Measurements from ENCODE around the gene NFS1. TPM values are rescaled to one million over a fixed set of nuclear protein-coding genes. Genes with fewer than 3 reads are reported as not detected.
A peak's percentile ranks its signal among the peaks of the same experiment; 100 is the strongest.

NFS1 gene
- total and polyA plus RNA-seq, 2 donors (not counting 1 experiment from before 2014, with no cell fraction given): 29.0 to 30.6 TPM

DNA sequence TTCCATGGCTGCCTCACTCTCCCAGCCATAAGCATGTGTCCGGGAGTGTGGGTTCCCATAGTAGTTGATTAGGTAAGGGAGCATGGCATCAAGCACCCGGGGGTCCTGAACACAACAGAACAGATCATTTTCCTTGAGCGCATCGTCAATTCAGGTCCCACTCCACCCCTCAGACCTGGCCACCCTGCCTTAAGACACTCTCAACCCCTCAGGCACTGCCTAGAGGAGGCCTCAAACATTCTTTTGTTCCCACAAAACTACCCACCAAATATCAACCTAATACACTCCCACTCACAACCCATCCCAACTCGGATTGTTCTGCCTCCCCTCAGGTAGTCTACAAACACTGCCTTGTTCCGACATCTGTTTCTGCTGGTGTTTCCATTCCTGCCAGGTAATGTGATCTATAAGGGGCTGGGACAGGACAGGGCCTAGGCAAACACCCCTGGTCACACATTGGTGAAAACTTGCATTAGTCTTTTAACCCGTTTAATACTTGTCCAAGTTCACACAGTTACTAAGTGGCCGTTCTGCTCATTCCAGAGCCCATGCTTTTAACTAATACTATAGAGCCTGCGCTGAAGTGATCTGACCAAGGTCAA is 1.4 kb downstream of the NFS1 start:
- Histone ChIP-seq H3K4me1 (ENCODE audit: control insufficient read depth in 2 of 2, insufficient read depth in 2 of 2, low read length in 2 of 2) (peaks cover 17 to 23% of the 10 kb centered on the region in 2 donors), H3K4me3 (ENCODE audit: control extremely low read depth in 1 of 5, extremely low read depth in 1 of 5, insufficient read depth in 1 of 5, low read depth in 2 of 5, low read length in 4 of 5) (peak overlapping the region in 2 of 5 experiments; percentile 87 to 98), H3K9me3 (ENCODE audit: control extremely low read depth in 1 of 3, control insufficient read depth in 2 of 3, insufficient read depth in 1 of 3, low read length in 2 of 3) (no peaks in the 10 kb centered on the region), H3K27ac (ENCODE audit: low read length in 2 of 2) (peak overlapping the region in 1 of 2 donors; percentile 96), H3K27me3 (replicated peaks in 1 of 4; ENCODE audit: control extremely low read depth in 1 of 4, control insufficient read depth in 3 of 4, insufficient read depth in 4 of 4, low read length in 3 of 4) (no peaks in the 10 kb centered on the region), H3K79me2 (ENCODE audit: control insufficient read depth, insufficient read depth, low read length) (peaks cover 18% of the 10 kb centered on the region), H3K9ac (ENCODE audit: low read length) (peak overlapping the region; percentile 100), H2AFZ (ENCODE audit: insufficient read depth, low read depth, low read length, poor library complexity, severe bottlenecking) (peak overlapping the region; percentile 100), H3K36me3 (replicated peaks in 1 of 2; ENCODE audit: control extremely low read depth in 1 of 2, control insufficient read depth in 1 of 2, extremely low read depth in 1 of 2, insufficient read depth in 2 of 2, low read length in 1 of 2) (peaks cover 6 to 21% of the 10 kb centered on the region in 2 experiments), H3K4me2 (replicated peaks; ENCODE audit: low read depth, low read length, poor library complexity, severe bottlenecking) (peak overlapping the region; percentile 99), H4K20me1 (ENCODE audit: control insufficient read depth, insufficient read depth, low read length, poor library complexity, severe bottlenecking) (no peaks in the 10 kb centered on the region)
- peaks cover 33% of the 10 kb centered on the region for H3K4me1 Mint-ChIP-seq
- ChIA-PET CTCF (no interaction called here), POLR2A (no interaction called here)
- peak overlapping the region; percentile 85 for H3K4me3 Mint-ChIP-seq
- no peak for TF ChIP-seq EZH2 (IDR thresholded peaks at IDR 0.05; ENCODE audit: borderline replicate concordance, insufficient read depth, low read depth, low read length, poor library complexity, severe bottlenecking)
- TF ChIP-seq, protein P1, sequence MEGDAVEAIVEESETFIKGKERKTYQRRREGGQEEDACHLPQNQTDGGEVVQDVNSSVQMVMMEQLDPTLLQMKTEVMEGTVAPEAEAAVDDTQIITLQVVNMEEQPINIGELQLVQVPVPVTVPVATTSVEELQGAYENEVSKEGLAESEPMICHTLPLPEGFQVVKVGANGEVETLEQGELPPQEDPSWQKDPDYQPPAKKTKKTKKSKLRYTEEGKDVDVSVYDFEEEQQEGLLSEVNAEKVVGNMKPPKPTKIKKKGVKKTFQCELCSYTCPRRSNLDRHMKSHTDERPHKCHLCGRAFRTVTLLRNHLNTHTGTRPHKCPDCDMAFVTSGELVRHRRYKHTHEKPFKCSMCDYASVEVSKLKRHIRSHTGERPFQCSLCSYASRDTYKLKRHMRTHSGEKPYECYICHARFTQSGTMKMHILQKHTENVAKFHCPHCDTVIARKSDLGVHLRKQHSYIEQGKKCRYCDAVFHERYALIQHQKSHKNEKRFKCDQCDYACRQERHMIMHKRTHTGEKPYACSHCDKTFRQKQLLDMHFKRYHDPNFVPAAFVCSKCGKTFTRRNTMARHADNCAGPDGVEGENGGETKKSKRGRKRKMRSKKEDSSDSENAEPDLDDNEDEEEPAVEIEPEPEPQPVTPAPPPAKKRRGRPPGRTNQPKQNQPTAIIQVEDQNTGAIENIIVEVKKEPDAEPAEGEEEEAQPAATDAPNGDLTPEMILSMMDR (IDR thresholded peaks at IDR 0.05): no peak
- ATAC-seq (ENCODE audit: low read depth) (no peak), DNase-seq (no peak)
- intact Hi-C loops (cut with micrococcal nuclease): loop anchor here (2.0 to 5.0 kb wide), 4 partner anchors 43 to 243 kb away; partner anchors contain the start of genes CEP250 and PHF20
- WGBS (ENCODE audit: insufficient coverage): 88% methylated on average over 6 of the region's 9 CpGs
- no peaks in the 10 kb centered on the region for H3K27me3 Mint-ChIP-seq
- peak overlapping the region; percentile 97 for H3K27ac Mint-ChIP-seq
- no peaks in the 10 kb centered on the region for H3K9me3 Mint-ChIP-seq (ENCODE audit: insufficient read depth)

DNA sequence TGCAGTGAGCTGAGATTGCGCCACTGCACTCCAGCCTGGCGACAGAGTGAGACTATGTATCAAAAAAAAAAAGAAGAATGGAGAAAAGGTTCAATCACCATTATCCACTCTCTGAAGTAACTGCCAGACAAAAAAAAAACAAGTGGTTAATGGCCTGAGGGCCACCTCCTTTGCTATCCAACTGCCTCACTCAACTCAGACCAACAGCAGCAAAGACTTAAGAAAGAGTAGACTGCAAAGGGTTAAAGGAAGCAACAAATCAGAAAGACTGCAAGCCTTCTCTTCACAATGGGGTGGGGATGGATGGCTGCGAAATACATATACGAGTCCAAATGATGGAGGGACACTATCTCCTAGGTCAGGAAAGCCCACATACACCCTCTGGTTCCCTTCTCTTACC is 3.2 kb downstream of the NFS1 start:
- H3K4me2 ChIP-seq (replicated peaks; ENCODE audit: low read depth, low read length, poor library complexity, severe bottlenecking): no peak overlapping the region
- POLR2A ChIA-PET: interaction anchor here (0.7 kb wide), 1 partner anchor 75 kb away, joined by 4 read pairs; no protein-coding TSS in a partner anchor
- no peak for DNase-seq
- no peak for ATAC-seq (ENCODE audit: low read depth)
- CTCF ChIA-PET: no interaction called here
- H4K20me1 ChIP-seq (ENCODE audit: control insufficient read depth, insufficient read depth, low read length, poor library complexity, severe bottlenecking): no peaks in the 10 kb centered on the region
- H3K79me2 ChIP-seq (ENCODE audit: control insufficient read depth, insufficient read depth, low read length): peaks cover 18% of the 10 kb centered on the region
- no peak overlapping the region for H3K4me3 ChIP-seq (ENCODE audit: control extremely low read depth in 1 of 5, extremely low read depth in 1 of 5, insufficient read depth in 1 of 5, low read depth in 2 of 5, low read length in 4 of 5)
- H3K27ac ChIP-seq (ENCODE audit: low read length in 2 of 2): no peak overlapping the region
- H3K9me3 ChIP-seq (ENCODE audit: control extremely low read depth in 1 of 3, control insufficient read depth in 2 of 3, insufficient read depth in 1 of 3, low read length in 2 of 3): no peaks in the 10 kb centered on the region
- no peaks in the 10 kb centered on the region for H3K27me3 ChIP-seq (replicated peaks in 1 of 4; ENCODE audit: control extremely low read depth in 1 of 4, control insufficient read depth in 3 of 4, insufficient read depth in 4 of 4, low read length in 3 of 4)
- Mint-ChIP-seq H3K4me3 (no peak overlapping the region), H3K4me1 (peaks cover 33% of the 10 kb centered on the region), H3K9me3 (ENCODE audit: insufficient read depth) (no peaks in the 10 kb centered on the region), H3K27me3 (no peaks in the 10 kb centered on the region), H3K27ac (no peak overlapping the region)
- H3K4me1 ChIP-seq (ENCODE audit: control insufficient read depth in 2 of 2, insufficient read depth in 2 of 2, low read length in 2 of 2): peaks cover 17 to 23% of the 10 kb centered on the region in 2 donors
- WGBS (ENCODE audit: insufficient coverage): no CpG with 5 or more reads among the region's 4 CpGs
- H2AFZ ChIP-seq (ENCODE audit: insufficient read depth, low read depth, low read length, poor library complexity, severe bottlenecking): no peak overlapping the region
- H3K36me3 ChIP-seq (replicated peaks in 1 of 2; ENCODE audit: control extremely low read depth in 1 of 2, control insufficient read depth in 1 of 2, extremely low read depth in 1 of 2, insufficient read depth in 2 of 2, low read length in 1 of 2): peaks cover 6 to 12% of the 10 kb centered on the region in 2 experiments
- no peak overlapping the region for H3K9ac ChIP-seq (ENCODE audit: low read length)
- intact Hi-C loops (cut with micrococcal nuclease): loop anchor here (5.0 kb wide), 1 partner anchor 94 kb away; no protein-coding TSS in a partner anchor
- no peak for TF ChIP-seq EZH2 (IDR thresholded peaks at IDR 0.05; ENCODE audit: borderline replicate concordance, insufficient read depth, low read depth, low read length, poor library complexity, severe bottlenecking)
- TF ChIP-seq, protein P1 (IDR thresholded peaks at IDR 0.05): no peak
